Brain microvascular endothelial cell (primary cell): ENCODE data around the gene CDCP1.

Source experiments
- DNase-seq: peaks from one replicate; pipeline ENCODE4 v3.0.0-alpha.2; 2020
- H3K27ac ChIP-seq: fragments of 250-450 bp; sonication (Bioruptor Pico); 2 replicates; pipeline ENCODE4 v1.5.1; 2020; ENCODE audit warnings: mild to moderate bottlenecking, moderate library complexity
- H3K27me3 ChIP-seq: fragments of 250-450 bp; sonication (Bioruptor Pico); replicated peaks from 2 replicates; pipeline ENCODE4 v1.5.1; 2020; ENCODE audit warnings: mild to moderate bottlenecking
- H3K36me3 ChIP-seq: fragments of 250-450 bp; sonication (Bioruptor Pico); replicated peaks from 2 replicates; pipeline ENCODE4 v1.5.1; 2020; ENCODE audit warnings: mild to moderate bottlenecking
- H3K4me3 ChIP-seq: 2 replicates; pipeline ENCODE4 v1.5.1; 2011; ENCODE audit warnings: low read depth, mild to moderate bottlenecking, control low read depth, low read length, moderate library complexity
- in situ Hi-C: cut with HindIII; loops from 2 replicates; pipeline ENCODE4 v1.10.0; 2017; ENCODE audit warnings: low sequenced_read_pairs, low pct_ligation_motif_present
- TF ChIP-seq, protein P1 (sequence below): IDR thresholded peaks from 2 replicates; pipeline ENCODE4 v1.5.1; 2011; ENCODE audit warnings: low read depth, mild to moderate bottlenecking, moderate library complexity, low read length, control low read depth, inconsistent platforms; ENCODE audit errors: missing control alignments

CDCP1 gene

GRCh38 chr3:45170096-45170495 is 23.9 kb upstream of the CDCP1 start:
- Histone ChIP-seq H3K27ac (no peak overlapping the region), H3K27me3 (no peaks in the 10 kb centered on the region), H3K4me3 (no peak overlapping the region), H3K36me3 (no peaks in the 10 kb centered on the region)
- TF ChIP-seq, protein P1, sequence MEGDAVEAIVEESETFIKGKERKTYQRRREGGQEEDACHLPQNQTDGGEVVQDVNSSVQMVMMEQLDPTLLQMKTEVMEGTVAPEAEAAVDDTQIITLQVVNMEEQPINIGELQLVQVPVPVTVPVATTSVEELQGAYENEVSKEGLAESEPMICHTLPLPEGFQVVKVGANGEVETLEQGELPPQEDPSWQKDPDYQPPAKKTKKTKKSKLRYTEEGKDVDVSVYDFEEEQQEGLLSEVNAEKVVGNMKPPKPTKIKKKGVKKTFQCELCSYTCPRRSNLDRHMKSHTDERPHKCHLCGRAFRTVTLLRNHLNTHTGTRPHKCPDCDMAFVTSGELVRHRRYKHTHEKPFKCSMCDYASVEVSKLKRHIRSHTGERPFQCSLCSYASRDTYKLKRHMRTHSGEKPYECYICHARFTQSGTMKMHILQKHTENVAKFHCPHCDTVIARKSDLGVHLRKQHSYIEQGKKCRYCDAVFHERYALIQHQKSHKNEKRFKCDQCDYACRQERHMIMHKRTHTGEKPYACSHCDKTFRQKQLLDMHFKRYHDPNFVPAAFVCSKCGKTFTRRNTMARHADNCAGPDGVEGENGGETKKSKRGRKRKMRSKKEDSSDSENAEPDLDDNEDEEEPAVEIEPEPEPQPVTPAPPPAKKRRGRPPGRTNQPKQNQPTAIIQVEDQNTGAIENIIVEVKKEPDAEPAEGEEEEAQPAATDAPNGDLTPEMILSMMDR, result no peak
- in situ Hi-C loops, result no loop called here
- no peak for DNase-seq

GRCh38 chr3:45169125-45169904 is 23.1 kb upstream of the CDCP1 start:
- Histone ChIP-seq H3K27ac (no peak overlapping the region), H3K4me3 (no peak overlapping the region), H3K27me3 (no peaks in the 10 kb centered on the region), H3K36me3 (no peaks in the 10 kb centered on the region)
- in situ Hi-C loops, result no loop called here
- no peak for DNase-seq
- TF ChIP-seq, protein P1, result no peak

DNA sequence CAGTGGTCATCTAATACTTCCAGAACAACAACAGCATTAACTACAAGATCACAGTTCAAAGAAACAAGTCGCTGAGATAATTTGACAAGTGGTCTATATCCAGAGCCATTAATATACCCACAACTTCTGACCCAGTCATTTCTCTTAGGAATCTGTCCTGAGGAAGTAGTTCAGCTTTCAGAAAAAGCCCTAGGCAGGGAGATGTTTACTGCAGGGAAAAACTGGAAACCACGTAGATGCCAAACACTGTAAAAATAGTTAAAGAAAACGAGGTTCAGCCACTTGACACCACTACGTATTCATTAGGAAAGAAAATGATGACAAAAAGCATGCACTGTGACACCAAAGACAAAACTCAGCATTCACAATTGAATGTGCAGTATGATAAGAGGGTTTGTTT is 22.3 kb upstream of the CDCP1 start:
- in situ Hi-C loops, result no loop called here
- no peaks in the 10 kb centered on the region for H3K36me3 ChIP-seq
- TF ChIP-seq, protein P1, result no peak
- no peaks in the 10 kb centered on the region for H3K27me3 ChIP-seq
- DNase-seq, result no peak
- H3K4me3 ChIP-seq, result no peak overlapping the region
- H3K27ac ChIP-seq, result no peak overlapping the region

GRCh38 chr3:45167011-45167911 is 21.1 kb upstream of the CDCP1 start:
- no peaks in the 10 kb centered on the region for H3K27me3 ChIP-seq
- peak overlapping the region; percentile 35 for H3K4me3 ChIP-seq
- DNase-seq, result peak; percentile 89
- TF ChIP-seq, protein P1, result no peak
- no peaks in the 10 kb centered on the region for H3K36me3 ChIP-seq
- H3K27ac ChIP-seq, result peak overlapping the region; percentile 86
- in situ Hi-C loops, result no loop called here

DNA sequence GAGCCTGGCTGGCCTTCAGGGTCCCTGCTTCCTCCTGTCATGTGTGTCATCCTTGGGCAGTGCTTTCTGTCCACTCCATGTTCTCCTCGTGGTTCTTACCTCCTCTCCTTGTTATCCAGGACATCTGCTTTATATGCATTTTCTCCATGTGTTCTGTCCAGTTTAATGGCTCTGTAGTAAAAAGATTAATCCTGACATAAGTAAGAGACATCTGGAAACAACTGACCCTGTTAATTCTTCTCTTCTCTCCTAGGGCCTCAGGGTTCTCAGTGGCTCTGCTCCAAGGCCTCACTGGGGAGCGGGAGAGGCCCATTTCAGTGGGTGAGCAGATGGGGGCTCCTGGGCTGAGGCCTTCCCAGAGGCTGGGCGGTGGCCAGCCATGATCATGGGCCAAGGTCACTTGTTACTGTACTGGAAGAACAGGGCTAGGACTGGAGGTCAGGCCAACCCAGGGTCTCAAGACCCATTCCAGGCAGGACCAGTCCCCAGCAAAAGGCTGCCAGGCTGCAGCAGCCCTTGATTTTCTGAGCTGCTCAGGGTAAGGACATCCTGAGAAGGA is 20.2 kb upstream of the CDCP1 start:
- no peaks in the 10 kb centered on the region for H3K36me3 ChIP-seq
- no peaks in the 10 kb centered on the region for H3K27me3 ChIP-seq
- TF ChIP-seq, protein P1, result no peak
- DNase-seq, result no peak
- H3K4me3 ChIP-seq, result no peak overlapping the region
- in situ Hi-C loops, result no loop called here
- peak overlapping the region; percentile 86 for H3K27ac ChIP-seq
